GM21360 (cell line): ENCODE results near the gene FHOD3.
"Not testable (repeated sequence)": the region's sequence is repeated elsewhere in the genome, so short reads cannot be mapped to it uniquely, and the experiment has no call there.

Experiments
- ATAC-seq: cut with Tn5 transposase; IDR thresholded peaks from one replicate; pipeline ENCODE4 v1.9.1; 2021; ENCODE audit warnings: mild to moderate bottlenecking, moderate library complexity; ENCODE audit not compliant: unreplicated experiment

Gene FHOD3

DNA sequence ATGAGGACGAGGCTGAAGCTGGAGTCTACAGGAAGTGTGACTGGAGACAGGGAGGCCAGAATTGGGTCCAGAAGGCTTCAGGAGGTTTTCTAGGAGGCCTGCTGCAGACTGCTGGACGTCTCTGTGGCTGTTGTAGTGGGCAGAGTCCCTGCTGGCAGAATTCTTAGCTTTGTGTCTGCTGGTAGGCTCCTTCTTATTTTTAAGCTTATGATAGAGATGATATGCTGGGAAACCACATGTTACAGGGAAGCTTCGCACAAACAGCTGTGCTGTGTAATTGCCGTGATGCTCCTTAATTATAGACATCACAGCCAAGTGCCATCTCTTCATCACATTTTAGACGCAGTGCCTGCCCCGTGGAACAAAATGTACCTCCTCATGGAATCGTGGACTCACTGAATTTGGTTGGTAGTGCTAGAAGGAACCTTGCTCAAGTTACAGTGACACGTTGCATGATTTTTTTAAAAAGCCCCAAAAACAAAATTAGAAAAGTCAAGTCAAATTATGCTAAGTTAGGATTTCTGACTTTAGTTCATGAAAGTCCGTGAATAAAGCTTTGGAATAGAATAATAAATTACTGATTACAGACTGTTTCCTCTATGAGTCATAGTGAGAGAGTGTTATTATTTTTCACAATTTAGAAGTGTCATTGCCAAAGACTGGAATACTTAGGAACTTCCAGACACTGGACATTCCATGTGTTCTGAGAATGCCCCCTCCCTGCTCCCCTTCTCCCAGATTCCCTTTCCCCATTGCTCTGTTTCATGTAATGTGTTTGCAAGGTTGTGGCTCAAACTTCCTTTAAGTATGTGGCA, 144.1 kb downstream of the FHOD3 start:
- ATAC-seq, result no peak

DNA sequence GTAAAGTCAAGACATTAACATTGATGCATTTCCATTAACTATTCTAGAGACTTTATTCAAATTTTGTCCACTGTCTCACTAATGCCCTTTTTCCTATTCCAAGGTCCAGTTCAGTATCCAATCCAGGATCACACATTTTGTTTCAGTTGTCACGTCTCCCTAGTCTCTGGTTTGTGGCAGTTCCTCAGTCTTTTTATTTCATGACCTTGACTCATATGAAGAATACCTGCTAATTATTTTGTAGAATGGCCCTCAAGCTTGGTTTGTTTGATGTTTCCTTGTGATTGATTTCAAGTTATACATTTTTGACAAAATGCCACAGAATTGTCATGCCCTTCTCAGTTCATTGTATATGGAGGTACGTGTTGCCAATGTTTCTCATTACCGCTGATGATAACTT, 145.2 kb downstream of the FHOD3 start:
- ATAC-seq, result no peak

DNA sequence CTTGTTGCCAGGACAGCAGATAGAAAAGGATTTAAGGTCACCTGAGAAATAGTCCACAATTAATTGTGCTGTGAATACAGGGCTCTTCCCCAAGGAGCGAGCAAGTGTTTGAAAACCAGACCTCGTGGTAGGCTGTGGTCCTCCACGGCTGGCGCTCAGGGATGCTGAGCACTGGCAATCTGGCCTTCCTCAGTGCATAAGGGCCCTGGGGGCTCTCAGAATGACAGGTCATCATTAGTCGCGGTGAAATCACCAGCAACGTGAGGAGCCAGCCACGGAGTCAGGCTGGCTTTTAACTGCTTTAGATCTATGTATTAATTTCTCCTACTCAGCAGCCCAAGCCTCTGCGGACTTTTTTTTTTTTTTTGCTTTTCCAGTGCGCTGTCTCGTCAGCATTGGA, 148.5 kb downstream of the FHOD3 start:
- ATAC-seq, result no peak

DNA sequence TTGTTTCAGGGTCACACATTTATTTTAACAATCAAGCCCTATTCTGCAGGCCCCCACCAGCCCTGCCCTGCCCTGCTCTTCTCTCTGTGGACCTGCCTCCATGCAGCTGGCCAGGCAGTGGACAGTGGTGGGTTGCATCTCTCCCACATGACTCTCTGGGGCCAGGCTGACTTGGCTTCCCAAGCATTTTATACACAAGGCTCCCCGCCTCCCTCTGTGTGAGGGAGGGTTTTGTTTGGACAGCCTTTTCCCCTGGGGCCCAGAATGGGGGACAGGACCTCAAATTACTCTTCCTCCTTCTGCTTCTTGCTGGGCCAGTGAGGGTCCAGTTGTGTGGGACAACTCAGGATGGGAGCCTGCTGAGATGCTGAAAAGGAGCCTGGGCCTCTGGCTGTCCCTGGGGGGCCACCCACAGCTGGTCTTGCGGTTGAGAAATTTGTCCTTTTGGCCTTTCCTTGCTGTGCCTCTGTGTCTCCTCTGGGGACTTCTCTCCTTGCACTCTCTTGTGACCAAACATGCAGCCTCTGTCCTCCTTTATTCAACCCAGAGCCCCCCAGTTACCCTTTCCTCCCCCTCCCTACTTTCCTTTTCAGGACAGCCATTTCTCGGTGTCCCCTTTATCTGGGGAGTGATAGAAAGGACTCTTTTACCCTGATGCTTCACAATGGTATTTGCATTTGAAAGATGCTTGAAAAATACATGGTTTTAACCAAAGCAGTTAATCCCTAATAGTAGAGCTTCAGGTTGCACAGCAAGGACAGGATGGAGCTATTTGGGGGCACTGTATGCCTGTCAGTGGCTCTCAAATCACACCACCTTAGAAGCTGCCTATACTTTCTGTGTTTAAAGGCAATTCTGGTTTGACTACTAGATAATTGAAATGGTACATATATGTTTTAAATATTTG, 151.1 kb downstream of the FHOD3 start:
- ATAC-seq, result no peak

DNA sequence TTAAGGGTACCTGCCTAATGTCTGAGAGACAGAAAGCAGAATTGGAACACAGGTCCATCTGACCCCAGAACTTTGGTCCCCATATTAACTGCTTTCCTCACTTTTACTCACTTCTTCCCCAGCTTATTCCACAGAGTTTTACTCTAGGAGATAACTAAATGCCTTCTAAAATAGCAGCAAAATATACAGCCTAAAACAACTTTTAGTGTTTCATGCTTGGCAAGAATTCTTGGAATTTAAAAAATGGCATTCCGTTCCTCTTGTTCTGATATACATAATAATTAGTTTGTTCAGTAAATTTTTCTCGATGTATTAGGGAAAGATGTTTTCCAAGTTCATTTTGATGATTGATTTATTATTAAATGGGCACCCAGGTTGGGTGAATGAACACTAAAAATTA, 151.9 kb downstream of the FHOD3 start:
- ATAC-seq, result no peak

DNA sequence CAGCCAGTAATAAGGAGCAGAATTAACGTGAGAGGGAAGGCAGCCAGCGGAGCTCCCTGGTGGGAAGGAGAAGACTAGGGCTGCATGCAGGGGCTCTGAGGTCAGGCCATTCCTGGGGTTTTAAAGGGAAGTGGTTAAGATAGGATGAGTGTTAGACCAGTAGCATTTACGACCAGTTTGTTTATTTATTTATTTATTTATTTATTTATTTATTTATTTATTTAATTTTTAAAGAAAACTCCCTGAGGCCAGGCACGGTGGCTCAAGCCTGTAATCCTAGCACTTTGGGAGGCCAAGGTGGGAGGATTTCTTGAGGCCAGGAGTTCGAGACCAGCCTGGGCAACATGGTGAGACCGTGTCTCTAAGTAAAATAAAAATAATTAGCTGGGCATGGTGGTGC, 152.8 kb downstream of the FHOD3 start:
- ATAC-seq, result no peak

DNA sequence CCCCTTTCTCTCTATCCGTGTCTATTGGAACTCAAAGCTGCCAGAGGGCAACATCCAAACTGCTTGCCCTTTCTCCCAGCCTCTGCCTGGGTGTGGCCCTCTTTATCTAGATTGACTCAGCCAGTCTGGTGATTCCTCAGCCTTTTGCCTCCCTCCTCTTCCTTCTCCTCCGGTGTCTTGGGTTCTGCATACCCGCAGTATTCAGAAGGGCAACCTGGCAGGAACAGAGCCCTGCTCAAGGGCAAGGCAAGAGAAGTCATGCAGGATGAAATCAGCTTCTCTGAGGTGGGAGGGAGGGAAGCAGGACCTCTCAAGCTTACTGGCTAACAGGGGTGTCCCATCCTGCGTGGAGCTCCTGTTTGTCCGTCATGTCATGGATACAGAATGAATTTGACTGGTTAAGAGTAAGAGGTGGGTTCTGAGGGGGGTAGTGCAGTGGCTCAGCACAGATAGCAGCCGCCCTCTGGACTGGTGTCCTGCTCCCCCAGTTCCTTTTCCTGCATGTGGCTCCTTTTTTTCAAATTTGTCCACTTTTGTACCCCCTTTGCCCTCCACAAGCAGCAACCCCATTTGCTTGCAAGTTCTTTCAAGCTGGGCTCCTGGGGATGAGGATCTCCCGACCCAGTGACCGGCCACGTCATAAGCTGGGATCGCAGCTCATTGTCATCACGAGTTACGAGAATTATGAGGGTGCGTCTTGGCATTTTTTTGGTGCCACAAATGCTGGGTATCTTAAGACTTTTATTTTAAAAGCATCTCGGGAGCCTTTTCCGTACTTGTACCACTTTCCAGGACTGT, 154.1 kb downstream of the FHOD3 start:
- ATAC-seq, result no peak

GRCh38 chr18:36454245-36454644, 156.7 kb downstream of the FHOD3 start:
- no peak for ATAC-seq

- no peak for ATAC-seq
These were observed 157.4 kb downstream of the FHOD3 start for GRCh38 chr18:36454848-36455458.

- no peak for ATAC-seq
These were observed 158.4 kb downstream of the FHOD3 start for GRCh38 chr18:36455931-36456330.

DNA sequence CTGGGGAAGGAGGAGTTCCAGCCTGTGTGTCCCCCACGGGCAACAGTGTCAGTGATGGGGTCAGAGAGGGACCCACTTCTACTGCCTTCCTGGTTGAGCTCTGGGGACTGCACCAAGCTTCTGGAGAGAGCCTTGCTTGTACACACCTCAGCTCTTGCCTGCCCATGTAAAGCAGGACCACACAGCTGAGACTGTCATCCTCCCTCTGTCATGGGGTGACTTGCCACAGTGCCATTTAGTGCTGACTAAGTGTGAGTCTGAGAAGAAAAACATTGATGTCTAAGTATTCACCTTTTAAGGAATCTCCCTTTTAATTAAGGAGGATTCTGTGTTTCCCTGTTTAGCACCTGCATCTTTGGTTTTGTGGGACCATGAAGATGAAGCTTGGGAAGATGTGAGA, 159.1 kb downstream of the FHOD3 start:
- ATAC-seq, result no peak

- no peak for ATAC-seq
These were observed 160.2 kb downstream of the FHOD3 start for GRCh38 chr18:36457683-36458082.

DNA sequence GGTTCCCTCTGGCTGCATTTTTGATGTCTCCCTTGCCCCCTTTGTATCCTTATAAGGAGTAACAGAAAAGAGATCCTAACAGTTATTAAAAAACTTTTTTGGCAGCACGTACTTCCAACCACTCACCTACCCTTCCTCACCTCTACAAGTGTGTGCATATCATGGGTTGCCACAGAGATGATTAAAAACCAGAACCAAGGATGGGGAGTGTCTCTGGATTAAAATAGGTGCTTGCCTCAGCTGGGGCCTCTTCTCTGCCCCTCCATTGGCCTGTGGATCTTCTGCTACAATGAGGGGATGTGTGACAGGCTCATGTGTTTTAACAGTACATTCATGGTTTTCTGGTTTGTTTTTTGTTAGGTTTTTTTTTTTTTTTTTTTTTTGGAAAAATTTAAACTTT, 160.8 kb downstream of the FHOD3 start:
- no peak for ATAC-seq

DNA sequence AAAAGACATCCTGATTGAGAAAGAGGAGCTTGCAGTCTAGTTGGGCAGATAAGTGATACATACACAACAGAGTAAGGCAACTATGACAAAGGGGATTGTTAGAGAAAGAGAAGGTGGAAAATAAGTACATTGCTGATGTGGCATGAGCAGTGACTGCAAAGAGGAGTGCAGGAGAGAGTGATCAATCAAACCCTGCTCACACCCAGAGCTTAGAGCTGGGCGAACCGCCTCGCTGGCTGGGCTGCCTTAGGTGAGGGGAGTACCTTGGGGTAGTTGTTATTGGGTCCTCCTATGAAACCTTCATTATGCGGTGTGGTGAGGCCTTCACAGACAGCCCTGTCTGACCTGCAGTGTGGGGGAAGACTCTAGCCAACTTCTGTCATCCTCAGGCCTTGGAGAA, 161.7 kb downstream of the FHOD3 start:
- ATAC-seq, result no peak

- no peak for ATAC-seq
These were observed 162.3 kb downstream of the FHOD3 start for GRCh38 chr18:36459786-36460185.

- no peak for ATAC-seq
These were observed 162.9 kb downstream of the FHOD3 start for GRCh38 chr18:36460324-36460850.

DNA sequence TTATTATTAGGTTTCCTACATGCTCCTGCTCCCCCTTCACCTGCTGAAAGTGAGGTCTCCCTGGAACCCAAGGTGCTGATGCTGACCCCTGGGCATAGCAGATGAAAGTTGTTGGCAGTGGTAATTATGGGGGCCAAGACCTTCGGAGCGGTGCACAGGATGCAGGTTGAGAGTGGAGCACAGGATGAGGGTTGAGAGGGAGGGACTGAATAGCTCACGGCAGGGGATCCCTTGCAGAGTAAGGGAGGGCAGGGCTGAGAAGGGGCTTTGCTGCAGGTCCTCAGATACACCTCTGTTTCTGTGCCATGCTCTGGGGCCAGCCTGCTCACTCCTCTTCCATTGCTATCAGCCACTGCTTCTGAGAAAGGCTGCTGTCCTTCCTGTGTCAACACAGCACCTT, 163.3 kb downstream of the FHOD3 start:
- no peak for ATAC-seq

- no peak for ATAC-seq
These were observed 164.1 kb downstream of the FHOD3 start for GRCh38 chr18:36461551-36461987.

- ATAC-seq, result not testable (repeated sequence)
These were observed 166.0 kb downstream of the FHOD3 start for GRCh38 chr18:36463516-36463915.

GRCh38 chr18:36464126-36464651, 166.7 kb downstream of the FHOD3 start:
- no peak for ATAC-seq
